Left lobe of liver (tissue), 2 donors: ENCODE results near the gene SCFD2. TPM values are rescaled to one million over a fixed set of nuclear protein-coding genes. Genes with fewer than 3 reads are reported as not detected.

Source experiments
- ATAC-seq: fragments of 200-7000 bp; cut with Tn5 transposase; one replicate; pipeline ENCODE4 v1.9.1; 2020; ENCODE audit warnings: mild to moderate bottlenecking, moderate library complexity
- DNase-seq: peaks from one replicate; pipeline ENCODE4 v3.0.0-alpha.2; 2020; ENCODE audit warnings: low spot score
- total RNA-seq: library from RNA; stranded (reverse); gene quantifications from one replicate; pipeline ENCODE4 v1.2.1, GENCODE V29; 2021
- donor health status: DM: no; HTN: no; CAD: no; lungs with moderate emphysema.
- donor health status: DM: no; HTN: yes; CAD: no.

The SCFD2 gene
- total RNA-seq, 1 donor from 2014 or later: 9.4 TPM

DNA sequence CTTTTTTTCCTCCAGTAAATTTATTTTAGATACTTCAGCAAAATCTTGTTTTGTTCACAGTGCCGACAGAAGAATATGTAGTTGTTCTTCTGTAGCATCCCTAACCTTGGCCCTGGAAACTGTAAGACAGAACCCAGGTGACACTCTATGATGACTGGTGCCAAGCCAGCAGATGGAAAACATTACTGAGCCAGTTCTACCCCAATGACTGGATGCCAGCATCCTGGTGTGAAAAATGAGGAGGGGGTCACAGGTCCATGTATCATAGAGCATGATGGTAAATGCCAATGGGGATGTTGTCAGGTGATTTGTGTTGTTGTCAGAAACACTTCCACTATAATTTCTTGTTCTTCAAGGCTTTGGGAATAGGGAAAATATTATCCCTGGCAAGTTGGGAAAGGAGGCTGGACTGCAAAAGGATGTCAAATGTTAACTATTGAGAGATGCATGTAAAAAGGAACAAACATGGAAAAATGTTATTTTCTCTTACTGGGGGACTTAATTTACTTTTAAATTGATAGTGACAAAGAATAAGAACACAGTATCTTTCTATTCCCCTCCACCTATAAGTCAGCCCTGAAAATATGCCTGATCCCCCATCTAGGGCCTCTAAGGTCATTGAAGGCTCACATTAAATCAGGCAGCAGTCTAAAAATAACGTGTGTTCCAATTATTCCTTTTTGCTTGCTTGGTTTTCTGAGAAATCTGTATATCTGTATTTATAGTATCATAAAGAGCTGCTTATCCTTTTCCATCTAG is 343.9 kb downstream of the SCFD2 start:
- no peak for ATAC-seq
- DNase-seq: no peak

DNA sequence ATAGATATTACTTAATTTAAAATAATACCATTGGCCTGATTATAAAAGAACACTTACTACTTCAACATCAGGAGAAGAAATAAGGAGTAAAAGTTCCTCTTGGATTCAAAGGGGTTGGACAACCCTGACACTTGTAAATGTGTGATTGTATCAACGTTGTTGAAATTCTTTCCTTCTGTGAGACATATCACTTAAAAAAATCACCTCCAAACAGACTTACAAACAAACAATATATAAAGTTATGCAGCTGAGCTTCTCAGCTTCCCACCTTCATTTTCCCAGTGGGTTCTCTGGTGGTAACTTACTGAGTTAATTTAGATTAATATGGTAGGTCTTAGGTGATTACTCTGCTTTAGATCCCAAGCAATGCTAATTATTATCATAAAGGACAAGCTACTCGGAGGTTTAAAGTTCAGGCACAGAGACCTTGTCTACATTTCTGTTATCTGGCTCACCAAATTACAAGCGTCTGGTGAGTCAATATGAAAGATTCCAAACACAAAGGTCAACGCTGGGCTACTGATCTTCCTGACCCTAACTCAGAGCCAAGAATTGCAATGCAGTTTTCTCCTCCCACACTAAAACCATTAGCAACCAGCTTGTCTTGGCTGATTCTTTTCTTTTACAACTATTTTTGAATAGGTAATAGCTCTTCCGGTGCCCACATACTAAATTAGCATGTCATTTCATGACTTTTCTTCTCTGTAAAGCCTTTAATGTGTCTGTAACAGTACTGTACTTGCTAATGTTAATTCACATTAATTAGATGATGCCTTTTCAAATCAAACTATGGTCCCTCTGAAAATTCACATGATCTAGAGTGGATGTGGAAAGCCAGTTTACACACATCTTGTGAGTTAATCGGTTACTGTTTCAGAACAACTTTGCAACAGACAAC is 346.1 kb downstream of the SCFD2 start:
- DNase-seq (peak; percentile 59), ATAC-seq (peak; percentile 96)

DNA sequence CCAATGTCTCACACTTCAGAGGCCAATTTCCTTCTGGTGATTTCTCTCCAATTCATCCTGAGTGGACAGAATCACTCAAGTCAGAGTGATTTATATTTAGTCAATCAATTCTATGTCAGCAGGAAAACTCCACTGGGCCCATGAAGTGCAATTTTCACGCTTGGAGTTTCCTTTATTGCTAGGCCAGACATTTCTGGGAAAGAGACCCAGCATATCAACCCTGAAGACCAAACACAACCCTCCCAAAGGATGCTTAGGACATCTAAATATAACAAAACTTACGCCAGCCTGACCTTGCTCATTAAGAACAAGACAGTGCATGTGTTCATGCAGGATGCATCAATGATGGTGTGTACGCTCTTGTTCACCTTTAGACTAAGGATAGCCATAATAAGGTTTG is 347.4 kb downstream of the SCFD2 start:
- DNase-seq (no peak), ATAC-seq (no peak)

DNA sequence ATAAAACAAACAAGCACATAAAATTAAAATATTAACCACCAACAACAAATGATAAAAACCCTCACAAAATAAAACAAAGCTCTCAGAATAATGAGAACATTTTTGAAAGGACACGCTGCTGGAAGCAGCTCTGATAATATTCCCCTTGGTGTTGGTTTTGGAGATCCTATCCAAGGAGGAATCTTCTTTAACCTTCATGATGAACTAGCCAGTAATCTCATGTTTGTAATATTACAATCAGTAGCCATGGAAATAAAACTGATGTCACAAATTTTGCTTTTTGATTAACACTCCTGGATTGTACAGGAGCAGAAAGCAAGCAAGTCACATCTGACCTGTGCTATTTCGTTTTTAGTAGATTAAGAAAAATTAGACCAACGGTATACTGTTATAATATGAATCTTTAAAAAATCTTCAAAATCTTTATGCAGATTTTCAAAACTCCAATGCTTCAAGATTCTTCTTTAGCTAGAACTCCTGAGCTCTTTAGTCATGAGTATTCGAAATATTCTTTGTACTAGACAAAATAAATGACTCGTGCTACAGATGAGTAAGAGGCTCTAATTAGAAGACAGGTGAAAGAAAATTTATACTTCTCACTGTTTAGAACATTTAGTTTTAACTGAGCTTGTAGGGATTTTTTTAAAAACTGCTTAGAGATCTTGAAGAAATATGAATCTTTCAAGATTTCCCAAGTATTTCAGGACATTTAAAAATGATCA is 349.6 kb downstream of the SCFD2 start:
- ATAC-seq: no peak
- DNase-seq: no peak

- ATAC-seq (peak; percentile 36), DNase-seq (no peak)
Measured at GRCh38 chr4:53015681-53016080, 350.2 kb downstream of the SCFD2 start.

DNA sequence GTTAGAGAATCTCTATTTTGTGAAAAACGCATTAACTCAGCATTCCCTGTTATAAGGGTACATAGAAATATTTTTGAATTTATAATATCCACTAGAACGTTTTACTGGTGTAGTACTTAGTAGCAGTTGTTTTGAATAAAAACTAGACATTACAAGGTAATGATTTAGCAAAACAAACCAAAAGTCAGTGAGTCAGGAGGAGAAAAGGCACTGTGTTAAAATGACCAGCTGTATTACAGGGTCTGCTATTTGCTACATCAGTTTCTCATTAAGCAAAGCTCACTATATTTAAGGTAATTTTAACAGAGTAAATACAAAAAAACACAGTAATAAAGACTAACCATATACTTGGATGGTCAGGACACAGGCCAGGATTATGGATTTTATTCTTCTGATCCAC is 351.0 kb downstream of the SCFD2 start:
- ATAC-seq (no peak), DNase-seq (no peak)

- DNase-seq (no peak), ATAC-seq (no peak)
Measured at GRCh38 chr4:53013873-53014775, 351.7 kb downstream of the SCFD2 start.

GRCh38 chr4:53012738-53013137 is 353.1 kb downstream of the SCFD2 start:
- ATAC-seq (peak; percentile 34), DNase-seq (no peak)

- DNase-seq (no peak), ATAC-seq (no peak)
Measured at GRCh38 chr4:53011259-53011905, 354.5 kb downstream of the SCFD2 start.

DNA sequence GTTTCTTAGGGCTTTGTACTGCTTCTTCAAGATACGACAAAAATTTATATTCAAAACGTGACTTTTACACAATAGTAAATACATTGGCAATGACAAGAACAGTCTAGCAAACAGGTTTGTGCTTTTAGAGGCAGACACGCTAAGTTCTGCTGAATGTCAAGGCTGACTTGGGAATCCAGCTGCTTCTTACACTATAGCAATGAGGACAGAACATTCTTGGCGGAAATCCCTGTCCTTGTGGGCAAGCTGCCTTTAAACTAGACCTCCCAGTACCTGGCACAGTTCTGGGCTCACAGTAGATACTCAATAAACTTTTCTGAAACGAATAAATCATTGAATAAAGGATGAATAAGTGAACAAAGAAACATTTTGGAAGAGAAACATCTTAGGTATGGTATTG is 355.5 kb downstream of the SCFD2 start:
- no peak for DNase-seq
- no peak for ATAC-seq

- ATAC-seq (no peak), DNase-seq (no peak)
Measured at GRCh38 chr4:53009824-53010223, 356.0 kb downstream of the SCFD2 start.

- DNase-seq (no peak), ATAC-seq (no peak)
Measured at GRCh38 chr4:53007024-53007423, 358.8 kb downstream of the SCFD2 start.

DNA sequence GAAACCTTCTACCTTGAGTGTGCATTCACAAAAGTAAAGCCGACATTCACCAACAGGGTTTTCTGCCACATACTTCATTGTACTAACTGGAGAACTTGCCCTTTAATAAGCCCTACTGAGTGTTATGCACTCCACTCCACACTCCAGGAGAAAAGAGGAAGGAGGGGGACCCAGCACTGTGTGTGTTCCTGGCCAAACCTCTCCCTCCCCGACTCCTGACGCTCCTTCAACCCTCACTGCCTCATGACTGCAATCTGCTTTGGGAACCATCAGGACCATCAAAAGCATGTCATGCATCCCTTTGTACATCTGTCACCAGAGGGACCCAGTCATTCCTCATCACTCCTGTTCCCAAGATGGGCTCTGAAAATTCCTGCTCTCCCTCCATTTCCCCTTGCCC is 360.1 kb downstream of the SCFD2 start:
- DNase-seq (no peak), ATAC-seq (peak; percentile 62)

DNA sequence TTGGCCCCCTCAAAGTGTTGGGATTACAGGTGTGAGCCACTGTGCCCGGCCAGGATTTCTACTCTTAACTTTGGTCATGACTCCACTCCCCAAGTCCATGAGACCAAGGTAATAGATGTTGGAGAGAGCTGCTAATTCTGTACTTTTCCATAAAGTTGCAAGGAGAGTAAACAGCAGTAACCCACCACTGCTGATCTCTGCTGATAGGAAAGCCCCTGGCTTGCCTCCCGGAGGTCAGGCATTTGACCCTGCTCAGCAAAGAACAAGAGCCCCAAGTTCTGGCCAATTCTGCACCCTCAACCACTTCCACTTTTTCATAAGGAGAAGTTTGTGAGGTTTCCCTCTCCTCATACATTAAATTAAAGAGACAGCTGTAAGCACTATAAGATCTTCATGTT is 360.7 kb downstream of the SCFD2 start:
- ATAC-seq (peak; percentile 31), DNase-seq (no peak)

DNA sequence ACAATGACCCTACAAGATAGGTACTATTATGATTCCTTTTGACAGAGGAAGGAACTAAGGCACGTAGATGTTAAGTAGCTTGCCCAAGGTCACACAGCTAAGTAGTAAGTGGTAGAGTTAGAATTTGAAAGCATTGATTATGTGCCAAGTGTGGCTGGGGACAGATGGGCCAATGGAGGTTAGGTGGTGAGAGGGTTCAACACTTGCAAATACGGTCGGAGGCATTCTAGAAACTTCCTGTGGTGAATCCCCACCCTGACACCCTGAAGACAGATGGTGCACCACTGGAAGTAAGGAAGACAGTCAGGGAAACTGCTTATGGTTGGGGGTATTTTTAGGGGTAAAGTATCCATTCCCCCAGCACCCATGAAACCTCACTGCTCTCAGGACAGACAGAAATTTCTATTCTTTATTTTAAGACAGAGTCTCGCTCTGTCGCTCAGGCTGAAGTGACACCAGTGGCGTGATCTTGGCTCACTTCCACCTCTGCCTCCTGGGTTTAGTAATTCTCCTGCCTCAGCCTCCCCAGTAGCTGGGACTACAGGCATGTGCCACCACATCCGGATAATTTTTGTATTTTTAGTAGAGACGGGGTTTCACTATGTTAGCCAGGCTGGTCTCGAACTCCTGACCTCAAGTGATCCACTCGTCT is 361.2 kb downstream of the SCFD2 start:
- DNase-seq (no peak), ATAC-seq (no peak)

DNA sequence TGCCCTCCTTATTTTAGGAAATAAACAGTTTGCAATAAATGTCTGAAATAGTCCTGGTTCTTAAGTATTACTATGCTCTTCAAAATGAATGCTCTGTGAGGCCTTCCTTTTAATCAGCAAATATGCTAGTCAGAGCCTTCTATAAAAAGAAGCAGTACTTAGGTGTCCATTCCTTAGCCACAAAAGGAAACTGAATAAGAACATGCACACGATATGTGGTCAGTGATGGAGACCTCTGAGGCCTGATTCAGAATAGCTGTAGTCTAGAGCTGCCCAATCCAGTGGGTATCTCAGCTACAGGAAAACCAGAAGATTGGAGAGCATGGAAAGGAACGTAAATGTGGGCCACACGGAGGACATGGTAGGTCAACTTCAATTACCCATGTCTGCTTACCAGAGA is 361.9 kb downstream of the SCFD2 start:
- DNase-seq: no peak
- ATAC-seq: no peak

DNA sequence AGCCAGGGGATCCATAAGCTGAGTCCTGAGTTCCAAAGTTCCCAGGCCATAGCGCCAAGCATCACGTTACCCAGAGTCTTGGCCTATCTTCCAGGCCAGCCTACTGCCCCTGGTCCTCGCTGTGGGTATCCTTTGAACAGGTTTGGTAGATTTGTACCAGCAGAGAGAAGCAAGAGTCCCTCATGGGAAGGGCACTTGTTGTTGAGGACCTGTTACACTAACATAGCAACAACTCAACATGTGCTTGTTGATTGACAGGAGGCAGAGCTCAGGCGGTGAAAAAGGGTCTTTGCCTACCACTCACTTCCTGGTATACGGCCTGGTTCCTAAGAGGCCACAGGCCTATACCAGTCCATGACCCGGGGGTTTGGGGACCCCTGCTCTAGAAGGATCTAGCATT is 365.3 kb downstream of the SCFD2 start:
- no peak for ATAC-seq

DNA sequence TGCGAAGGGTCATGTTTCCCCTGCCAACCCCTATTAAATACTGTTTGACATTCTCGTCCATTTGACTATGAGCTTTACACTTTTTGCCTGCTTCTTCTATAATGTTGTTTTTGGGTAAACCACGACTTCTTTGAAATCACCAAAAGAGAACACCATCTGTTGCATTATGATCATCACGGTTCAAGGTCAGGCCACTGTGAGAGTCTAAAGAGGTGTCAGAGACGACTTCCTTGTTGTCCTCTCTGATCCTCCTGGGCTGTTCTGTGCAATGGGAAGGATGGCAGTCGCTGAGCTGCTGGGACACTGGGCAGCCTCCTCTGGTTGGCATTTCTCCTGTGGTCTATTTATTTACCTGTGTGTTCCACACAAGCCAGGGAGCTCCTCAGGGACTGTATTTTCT is 366.2 kb downstream of the SCFD2 start:
- no peak for ATAC-seq
- no peak for DNase-seq

More for the DNA sequence above, 365.3 kb downstream of the SCFD2 start:
- no peak for DNase-seq

GRCh38 chr4:52998413-52998812 is 367.4 kb downstream of the SCFD2 start:
- DNase-seq: no peak
- ATAC-seq: no peak

DNA sequence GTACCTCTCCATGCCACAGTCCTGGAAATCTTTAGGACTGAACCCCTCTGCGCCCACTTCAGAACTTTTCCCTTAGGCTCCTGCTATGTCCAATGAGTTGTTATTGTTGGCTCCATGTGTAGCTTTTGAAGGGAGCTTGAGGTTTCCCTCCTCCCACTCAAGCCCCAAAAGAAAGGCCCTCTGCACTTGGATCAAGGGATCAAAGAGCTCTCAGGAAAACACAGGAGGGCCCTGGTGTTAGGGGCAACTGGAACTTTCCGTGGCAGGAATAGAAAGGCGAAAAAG is 368.8 kb downstream of the SCFD2 start:
- no peak for DNase-seq
- no peak for ATAC-seq
